GM06990 (cell line): ENCODE measurements around the gene GFOD1.

ENCODE experiments used
- DNase-seq: peaks from one replicate; pipeline ENCODE4 v3.0.0-alpha.2; 2011; ENCODE audit not compliant: insufficient read length; ENCODE audit errors: extremely low read depth
- H3K27me3 ChIP-seq: replicated peaks from 2 replicates; pipeline ENCODE4 v1.6.0; 2011; ENCODE audit warnings: low read length; ENCODE audit not compliant: control insufficient read depth, insufficient read depth
- H3K36me3 ChIP-seq: 2 replicates; pipeline ENCODE4 v1.5.1; 2011; ENCODE audit warnings: low read length; ENCODE audit not compliant: control insufficient read depth, insufficient read depth
- H3K4me3 ChIP-seq: replicated peaks from 2 replicates; pipeline ENCODE4 v1.5.1; 2011; ENCODE audit warnings: low read depth, mild to moderate bottlenecking, control low read depth, low read length
- TF ChIP-seq, protein P1 (sequence below): IDR thresholded peaks from 2 replicates; pipeline ENCODE4 v1.5.1; 2011; ENCODE audit warnings: low read length, control low read depth, mild to moderate bottlenecking, inconsistent platforms; ENCODE audit not compliant: insufficient read depth, poor library complexity, severe bottlenecking

GFOD1 gene

DNA sequence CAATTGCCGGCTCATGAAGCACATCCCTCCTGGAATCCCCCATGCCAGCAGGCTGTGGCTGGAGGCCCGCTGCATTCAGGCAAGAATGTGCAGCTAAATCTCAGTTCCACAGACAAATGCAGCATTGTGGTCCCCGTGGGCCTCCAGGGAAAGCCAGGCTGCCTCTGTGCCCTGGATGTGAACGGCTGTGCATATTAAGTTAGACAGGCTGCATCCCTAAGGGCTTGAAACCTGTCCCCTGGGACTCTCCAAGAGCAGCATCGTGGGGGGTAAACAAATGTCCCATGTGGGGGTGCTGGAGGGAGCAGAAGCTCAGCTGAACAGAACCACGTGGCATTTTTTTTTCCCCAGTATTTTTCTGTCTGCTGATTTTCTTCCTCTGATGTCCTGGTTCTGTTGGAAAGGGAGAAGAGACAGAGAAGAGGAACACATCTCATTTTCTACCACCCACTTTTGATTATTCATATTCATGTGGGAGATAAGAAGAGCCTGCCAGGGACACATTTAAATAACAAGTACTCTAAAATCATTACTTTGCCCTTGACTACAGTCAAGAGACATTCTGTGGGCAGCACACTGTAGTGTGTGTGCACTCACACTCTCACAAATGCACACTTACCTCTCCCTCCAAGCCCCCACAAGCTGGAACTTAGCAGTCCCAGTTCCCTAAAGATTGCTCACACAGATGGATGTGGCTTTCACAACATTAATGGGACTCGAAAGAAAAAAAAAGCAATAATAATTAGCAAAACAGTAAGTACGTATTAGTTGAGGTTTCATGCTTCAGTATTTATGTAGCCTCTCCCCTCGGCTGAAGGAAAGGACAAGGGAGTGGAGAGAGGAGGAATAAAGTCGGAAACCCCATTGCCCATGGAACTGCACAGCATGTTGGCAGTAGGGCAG lies 16.9 kb downstream of the GFOD1 start:
- Histone ChIP-seq H3K4me3 (no peak overlapping the region), H3K36me3 (peaks cover 5% of the 10 kb centered on the region), H3K27me3 (no peaks in the 10 kb centered on the region)
- no peak for DNase-seq
- TF ChIP-seq, protein P1, sequence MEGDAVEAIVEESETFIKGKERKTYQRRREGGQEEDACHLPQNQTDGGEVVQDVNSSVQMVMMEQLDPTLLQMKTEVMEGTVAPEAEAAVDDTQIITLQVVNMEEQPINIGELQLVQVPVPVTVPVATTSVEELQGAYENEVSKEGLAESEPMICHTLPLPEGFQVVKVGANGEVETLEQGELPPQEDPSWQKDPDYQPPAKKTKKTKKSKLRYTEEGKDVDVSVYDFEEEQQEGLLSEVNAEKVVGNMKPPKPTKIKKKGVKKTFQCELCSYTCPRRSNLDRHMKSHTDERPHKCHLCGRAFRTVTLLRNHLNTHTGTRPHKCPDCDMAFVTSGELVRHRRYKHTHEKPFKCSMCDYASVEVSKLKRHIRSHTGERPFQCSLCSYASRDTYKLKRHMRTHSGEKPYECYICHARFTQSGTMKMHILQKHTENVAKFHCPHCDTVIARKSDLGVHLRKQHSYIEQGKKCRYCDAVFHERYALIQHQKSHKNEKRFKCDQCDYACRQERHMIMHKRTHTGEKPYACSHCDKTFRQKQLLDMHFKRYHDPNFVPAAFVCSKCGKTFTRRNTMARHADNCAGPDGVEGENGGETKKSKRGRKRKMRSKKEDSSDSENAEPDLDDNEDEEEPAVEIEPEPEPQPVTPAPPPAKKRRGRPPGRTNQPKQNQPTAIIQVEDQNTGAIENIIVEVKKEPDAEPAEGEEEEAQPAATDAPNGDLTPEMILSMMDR = no peak

DNA sequence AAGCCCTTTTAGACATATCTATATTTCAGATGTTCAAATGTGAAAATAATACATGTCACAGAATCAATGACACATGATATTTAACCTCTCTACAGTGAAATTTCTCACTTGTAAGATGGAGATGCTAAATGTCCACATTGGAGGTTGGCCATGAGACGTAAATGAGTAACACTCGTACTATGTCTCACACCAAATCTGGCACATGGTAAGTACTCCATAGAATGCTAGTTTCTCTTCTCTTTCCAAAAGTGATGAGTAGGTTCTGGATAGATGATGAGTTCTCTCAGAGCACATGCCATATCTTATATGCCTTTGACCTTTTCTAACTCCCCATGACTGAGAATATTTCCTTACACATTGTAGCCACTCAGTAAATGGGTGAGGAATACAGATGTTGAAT lies 17.7 kb downstream of the GFOD1 start:
- H3K27me3 ChIP-seq = no peaks in the 10 kb centered on the region
- no peak for DNase-seq
- H3K36me3 ChIP-seq = peaks cover 5% of the 10 kb centered on the region
- TF ChIP-seq, protein P1 = no peak
- no peak overlapping the region for H3K4me3 ChIP-seq

DNA sequence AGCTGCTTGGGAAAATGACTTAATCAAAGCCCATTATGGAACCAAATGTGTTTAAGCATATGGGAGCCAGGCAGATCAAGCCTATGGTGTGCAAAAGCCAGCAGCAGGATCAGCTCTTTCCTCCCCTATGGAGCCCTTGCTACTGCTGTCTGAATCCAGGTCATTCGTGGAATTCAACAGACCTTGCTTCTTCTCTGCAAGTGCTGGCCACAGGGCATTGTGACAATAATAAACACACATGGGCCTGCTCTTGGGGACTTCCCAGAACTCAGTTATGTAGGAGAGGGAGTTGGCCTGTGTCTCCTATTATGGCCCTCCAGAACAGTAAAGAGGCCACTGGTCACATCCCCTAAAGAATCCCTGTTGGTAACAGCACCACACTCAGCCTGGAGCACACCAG lies 18.6 kb downstream of the GFOD1 start:
- no peak for DNase-seq
- peaks cover 5% of the 10 kb centered on the region for H3K36me3 ChIP-seq
- H3K4me3 ChIP-seq = no peak overlapping the region
- TF ChIP-seq, protein P1 = no peak
- H3K27me3 ChIP-seq = no peaks in the 10 kb centered on the region

DNA sequence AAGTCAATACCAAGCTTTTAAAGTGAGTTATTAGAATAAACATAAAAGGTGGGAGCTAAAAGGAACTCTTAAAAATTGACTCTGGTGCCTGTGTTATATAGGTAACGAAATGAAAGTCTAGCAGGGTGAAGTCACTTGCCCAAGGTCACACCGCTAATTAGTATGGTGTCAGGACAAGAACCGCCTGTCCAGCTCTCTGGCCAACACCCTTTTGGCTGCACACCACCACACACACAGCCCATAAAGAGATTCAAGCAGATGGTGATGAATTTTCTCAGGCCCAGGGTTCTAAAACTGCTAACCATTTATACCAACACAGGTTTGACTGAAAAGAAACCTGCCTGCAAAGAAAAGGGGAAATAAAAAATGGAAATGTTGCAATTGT lies 20.2 kb downstream of the GFOD1 start:
- TF ChIP-seq, protein P1 = no peak
- H3K4me3 ChIP-seq = no peak overlapping the region
- H3K36me3 ChIP-seq = peaks cover 5% of the 10 kb centered on the region
- no peak for DNase-seq
- no peaks in the 10 kb centered on the region for H3K27me3 ChIP-seq

DNA sequence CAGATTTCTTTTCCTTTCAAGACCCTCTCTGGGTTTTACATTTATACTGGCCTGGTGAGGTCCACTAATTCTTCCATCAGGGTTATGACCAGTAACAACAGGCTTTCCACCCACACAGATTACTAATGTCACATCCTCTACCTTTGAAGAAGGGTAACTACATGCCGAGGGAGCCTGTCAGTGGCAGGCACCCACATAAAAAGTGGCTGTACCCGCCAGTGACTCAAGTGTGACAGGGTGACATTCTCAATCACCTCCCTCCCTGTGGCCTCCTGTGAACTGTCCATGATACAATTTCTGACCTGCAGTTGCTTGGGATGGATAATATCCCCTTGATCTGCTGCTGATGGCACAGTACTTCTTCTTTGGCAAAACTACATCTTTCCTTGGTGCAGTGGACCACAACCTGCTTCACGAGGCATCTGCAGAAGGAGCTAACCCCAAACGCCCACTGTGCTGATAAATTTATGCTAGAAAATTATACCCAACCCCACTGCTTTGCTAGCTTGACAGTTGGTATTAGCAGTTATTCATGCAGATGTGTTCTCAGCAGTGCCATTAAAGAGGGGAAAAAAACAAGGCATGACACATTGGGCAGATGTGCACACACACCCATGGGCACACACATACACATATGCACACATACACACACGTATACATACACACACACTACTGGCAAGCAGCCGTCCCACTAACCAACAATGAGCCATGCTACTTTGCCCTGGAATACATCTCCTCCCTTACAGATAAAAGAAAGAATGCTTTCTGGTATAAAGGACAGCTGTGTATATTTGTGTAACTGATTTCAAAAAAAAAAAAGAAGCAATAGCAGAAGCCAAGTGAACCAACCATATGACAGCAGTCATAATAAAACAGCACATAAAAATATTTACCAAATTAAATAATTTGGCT lies 20.8 kb downstream of the GFOD1 start:
- no peak for DNase-seq
- Histone ChIP-seq H3K4me3 (no peak overlapping the region), H3K27me3 (no peaks in the 10 kb centered on the region), H3K36me3 (peaks cover 8% of the 10 kb centered on the region)
- TF ChIP-seq, protein P1 = no peak
